Hematopoietic multipotent progenitor cell (in vitro differentiated cells): Measurements from ENCODE around the gene UGT1A5. TPM values are rescaled to one million over a fixed set of nuclear protein-coding genes. Genes with fewer than 3 reads are reported as not detected.

Experiments used
- DNase-seq, 3 donors: peaks; one replicate each; pipeline ENCODE4 v3.0.0-alpha.2; 2011 to 2015; ENCODE audit warnings: low read depth in 2 of 3, low spot score in 2 of 3
- total RNA-seq: library from RNA; depleted of rRNA; stranded (reverse); fragments of >200 nt; gene quantifications from one replicate; pipeline ENCODE4 v1.2.3, GENCODE V29; 2012

The UGT1A5 gene
- total RNA-seq, 1 donor: not detected

GRCh38 chr2:233821709-233822100 is 109.0 kb downstream of the UGT1A5 start:
- no peak for DNase-seq

- DNase-seq: no peak
Measured at GRCh38 chr2:233822101-233822771, 109.5 kb downstream of the UGT1A5 start.

Other genes starting within 250 kb of the UGT1A5 start
- gene USP40, start 146.1 kb upstream of the UGT1A5 start, total RNA-seq: 13.2 TPM
- gene UGT1A8, start 95.3 kb upstream of the UGT1A5 start, total RNA-seq: under 0.01 TPM
- gene UGT1A10, start 76.5 kb upstream of the UGT1A5 start, total RNA-seq: under 0.01 TPM
- under 0.01 TPM for gene UGT1A9, start 41.0 kb upstream of the UGT1A5 start, total RNA-seq
- gene UGT1A7, start 31.0 kb upstream of the UGT1A5 start, total RNA-seq: not detected
- gene UGT1A6, start 20.0 kb upstream of the UGT1A5 start, total RNA-seq: 0.27 TPM
- not detected for gene UGT1A4, start 5.8 kb downstream of the UGT1A5 start, total RNA-seq
- not detected for gene UGT1A3, start 16.1 kb downstream of the UGT1A5 start, total RNA-seq
- not detected for gene UGT1A1, start 47.4 kb downstream of the UGT1A5 start, total RNA-seq
- gene MROH2A, start 65.4 kb downstream of the UGT1A5 start, total RNA-seq: not detected
- 1.9 TPM for gene HJURP, start 141.6 kb downstream of the UGT1A5 start, total RNA-seq
- gene TRPM8, start 204.5 kb downstream of the UGT1A5 start, total RNA-seq: not detected